ENCODE measurements around the gene SAMHD1. TPM values are rescaled to one million over a fixed set of nuclear protein-coding genes. Genes with fewer than 3 reads are reported as not detected.
A peak's percentile ranks its signal among the peaks of the same experiment; 100 is the strongest.

The SAMHD1 gene
- total RNA-seq, 3 donors from 2014 or later (not counting 1 experiment from before 2014, with no cell fraction given), result 237 to 279 (median 270) TPM

DNA sequence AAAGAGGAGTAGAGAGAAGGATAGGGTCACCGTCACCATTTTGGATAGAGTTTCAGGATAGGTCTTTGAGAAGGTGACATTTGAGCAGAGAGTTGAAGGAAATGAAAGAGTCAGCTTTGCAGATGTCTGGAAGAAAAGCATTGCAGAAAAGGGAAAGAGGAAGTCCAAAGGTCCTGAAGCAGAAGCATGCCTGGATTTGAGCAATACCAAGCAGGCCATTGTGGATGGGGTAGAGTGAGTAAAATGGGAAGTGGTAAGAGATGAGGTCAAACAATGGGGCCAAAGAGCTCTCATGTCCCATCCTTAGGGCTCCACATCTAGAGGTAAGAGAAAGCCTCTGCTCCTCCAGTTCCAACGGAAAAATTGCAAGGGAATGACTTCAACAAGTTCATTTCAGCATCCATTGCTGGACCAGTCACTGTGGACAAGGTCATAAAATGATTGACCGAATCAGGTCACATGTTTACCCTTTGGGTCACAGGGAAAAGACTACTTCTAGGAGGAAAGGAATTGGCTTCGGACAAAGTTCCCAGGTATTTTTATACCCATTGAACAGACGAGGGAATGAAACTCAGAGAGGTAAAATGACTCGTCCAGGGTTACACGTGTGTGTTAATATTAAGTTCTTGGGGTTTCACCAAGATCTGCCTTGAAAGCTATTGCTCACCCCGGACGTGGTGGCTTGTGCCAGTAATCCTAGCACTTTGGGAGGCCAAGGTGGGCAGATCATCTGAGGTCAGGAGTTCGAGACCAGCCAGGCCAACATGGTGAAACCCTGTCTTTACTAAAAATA is 6.6 kb upstream of the SAMHD1 start:
- no peaks in the 10 kb centered on the region for H3K36me3 Mint-ChIP-seq
- TF ChIP-seq, protein P1, sequence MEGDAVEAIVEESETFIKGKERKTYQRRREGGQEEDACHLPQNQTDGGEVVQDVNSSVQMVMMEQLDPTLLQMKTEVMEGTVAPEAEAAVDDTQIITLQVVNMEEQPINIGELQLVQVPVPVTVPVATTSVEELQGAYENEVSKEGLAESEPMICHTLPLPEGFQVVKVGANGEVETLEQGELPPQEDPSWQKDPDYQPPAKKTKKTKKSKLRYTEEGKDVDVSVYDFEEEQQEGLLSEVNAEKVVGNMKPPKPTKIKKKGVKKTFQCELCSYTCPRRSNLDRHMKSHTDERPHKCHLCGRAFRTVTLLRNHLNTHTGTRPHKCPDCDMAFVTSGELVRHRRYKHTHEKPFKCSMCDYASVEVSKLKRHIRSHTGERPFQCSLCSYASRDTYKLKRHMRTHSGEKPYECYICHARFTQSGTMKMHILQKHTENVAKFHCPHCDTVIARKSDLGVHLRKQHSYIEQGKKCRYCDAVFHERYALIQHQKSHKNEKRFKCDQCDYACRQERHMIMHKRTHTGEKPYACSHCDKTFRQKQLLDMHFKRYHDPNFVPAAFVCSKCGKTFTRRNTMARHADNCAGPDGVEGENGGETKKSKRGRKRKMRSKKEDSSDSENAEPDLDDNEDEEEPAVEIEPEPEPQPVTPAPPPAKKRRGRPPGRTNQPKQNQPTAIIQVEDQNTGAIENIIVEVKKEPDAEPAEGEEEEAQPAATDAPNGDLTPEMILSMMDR (IDR thresholded peaks at IDR 0.05), result no peak
- H3K4me1 Mint-ChIP-seq, result peaks cover 16 to 25% of the 10 kb centered on the region in 2 donors
- WGBS (ENCODE audit: insufficient coverage), result 84% methylated on average over 10 of the region's 10 CpGs
- peak in 1 of 3 donors; percentile 50 for ATAC-seq
- peak in 1 of 2 donors; percentile 8 for DNase-seq
- H3K4me3 Mint-ChIP-seq, result no peak overlapping the region
- H3K4me1 ChIP-seq (ENCODE audit: control insufficient read depth, insufficient read depth, low read length), result peaks cover 45% of the 10 kb centered on the region
- no peaks in the 10 kb centered on the region for H3K27me3 Mint-ChIP-seq (ENCODE audit: low read depth in 2 of 2)
- H3K4me3 ChIP-seq (ENCODE audit: low read length), result no peak overlapping the region
- H3K9me3 Mint-ChIP-seq, result no peaks in the 10 kb centered on the region
- intact Hi-C loops (cut with micrococcal nuclease), result no loop called here
- no peak overlapping the region for H3K27ac Mint-ChIP-seq
- H3K9me3 ChIP-seq (ENCODE audit: control insufficient read depth, insufficient read depth, low read length), result peaks cover 11% of the 10 kb centered on the region
- H3K27me3 ChIP-seq (ENCODE audit: control insufficient read depth, insufficient read depth, low read length), result no peaks in the 10 kb centered on the region
- H3K27ac ChIP-seq (ENCODE audit: low read length), result no peak overlapping the region
- no peaks in the 10 kb centered on the region for H3K36me3 ChIP-seq (ENCODE audit: control insufficient read depth, insufficient read depth, low read length)

DNA sequence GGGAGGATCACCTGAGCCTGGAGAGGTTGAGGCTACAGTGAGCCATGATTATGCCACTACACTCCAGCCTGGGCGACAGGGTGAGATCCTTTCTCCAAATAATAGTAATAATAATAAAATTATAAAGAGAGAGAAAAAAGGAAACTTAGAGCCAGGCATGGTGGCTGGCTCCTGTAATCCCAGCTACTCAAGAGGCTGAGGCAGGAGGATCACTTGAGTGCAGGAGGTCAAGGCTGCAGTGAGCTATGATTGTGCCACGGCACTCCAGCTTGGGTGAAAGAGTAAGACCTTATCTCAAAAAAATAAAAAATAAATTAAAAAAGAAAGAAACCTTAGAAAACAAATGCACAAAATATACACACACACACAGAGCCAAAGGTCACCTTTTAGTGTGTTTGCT is 5.2 kb upstream of the SAMHD1 start:
- DNase-seq (no peak), ATAC-seq (no peak)
- no peaks in the 10 kb centered on the region for H3K27me3 ChIP-seq (ENCODE audit: control insufficient read depth, insufficient read depth, low read length)
- no peak overlapping the region for H3K27ac ChIP-seq (ENCODE audit: low read length)
- no CpG with 5 or more reads among the region's 2 CpGs for WGBS (ENCODE audit: insufficient coverage)
- no peak overlapping the region for H3K4me3 Mint-ChIP-seq
- H3K36me3 ChIP-seq (ENCODE audit: control insufficient read depth, insufficient read depth, low read length), result no peaks in the 10 kb centered on the region
- no peak overlapping the region for H3K27ac Mint-ChIP-seq
- H3K4me1 ChIP-seq (ENCODE audit: control insufficient read depth, insufficient read depth, low read length), result peaks cover 46% of the 10 kb centered on the region
- no peaks in the 10 kb centered on the region for H3K9me3 ChIP-seq (ENCODE audit: control insufficient read depth, insufficient read depth, low read length)
- H3K4me3 ChIP-seq (ENCODE audit: low read length), result no peak overlapping the region
- TF ChIP-seq, protein P1 (IDR thresholded peaks at IDR 0.05), result no peak
- H3K36me3 Mint-ChIP-seq, result no peaks in the 10 kb centered on the region
- H3K4me1 Mint-ChIP-seq, result peaks cover 23 to 28% of the 10 kb centered on the region in 2 donors
- intact Hi-C loops (cut with micrococcal nuclease), result no loop called here
- no peaks in the 10 kb centered on the region for H3K27me3 Mint-ChIP-seq (ENCODE audit: low read depth in 2 of 2)
- no peaks in the 10 kb centered on the region for H3K9me3 Mint-ChIP-seq

DNA sequence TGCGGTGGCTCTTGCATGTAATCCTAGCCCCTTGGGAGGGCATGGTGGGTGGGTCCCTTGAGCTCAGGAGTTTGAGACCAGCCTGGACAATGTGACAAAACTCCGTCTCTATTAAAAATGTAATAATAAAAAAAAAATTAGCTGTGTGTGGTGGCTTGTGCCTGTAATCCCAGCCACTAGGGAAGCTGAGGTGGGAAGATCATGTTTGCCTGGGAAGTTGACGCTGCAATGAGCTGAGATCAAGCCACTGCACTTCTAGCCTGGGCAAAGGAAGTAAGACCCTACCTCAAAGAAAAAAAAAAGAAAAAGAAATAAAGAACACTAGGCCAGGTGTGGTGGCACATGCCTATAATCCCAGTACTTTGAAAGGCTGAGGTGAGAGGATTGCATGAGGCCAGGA is 4.5 kb upstream of the SAMHD1 start:
- H3K4me1 ChIP-seq (ENCODE audit: control insufficient read depth, insufficient read depth, low read length), result peaks cover 46% of the 10 kb centered on the region
- Mint-ChIP-seq H3K36me3 (no peaks in the 10 kb centered on the region), H3K27me3 (ENCODE audit: low read depth in 2 of 2) (no peaks in the 10 kb centered on the region), H3K9me3 (no peaks in the 10 kb centered on the region), H3K4me1 (peaks cover 25 to 32% of the 10 kb centered on the region in 2 donors), H3K4me3 (no peak overlapping the region), H3K27ac (no peak overlapping the region)
- H3K27ac ChIP-seq (ENCODE audit: low read length), result no peak overlapping the region
- H3K27me3 ChIP-seq (ENCODE audit: control insufficient read depth, insufficient read depth, low read length), result no peaks in the 10 kb centered on the region
- ATAC-seq, result no peak
- no peak for DNase-seq
- TF ChIP-seq, protein P1 (IDR thresholded peaks at IDR 0.05), result no peak
- H3K4me3 ChIP-seq (ENCODE audit: low read length), result no peak overlapping the region
- intact Hi-C loops (cut with micrococcal nuclease), result no loop called here
- no peaks in the 10 kb centered on the region for H3K36me3 ChIP-seq (ENCODE audit: control insufficient read depth, insufficient read depth, low read length)
- H3K9me3 ChIP-seq (ENCODE audit: control insufficient read depth, insufficient read depth, low read length), result no peaks in the 10 kb centered on the region
- WGBS (ENCODE audit: insufficient coverage), result 75% methylated on average over 2 of the region's 3 CpGs

Measured in natural killer cell (primary cell).